Suppressor macrophage treated with lipopolysaccharide for 1 hour (primary cell): ENCODE measurements around the gene GLIPR1.
"Not testable (repeated sequence)": the region's sequence is repeated elsewhere in the genome, so short reads cannot be mapped to it uniquely, and the experiment has no call there.

Experiments
- DNase-seq, 3 donors: peaks; one replicate each; pipeline ENCODE4 v3.0.0-alpha.2; 2020 to 2022

Gene GLIPR1

GRCh38 chr12:75522124-75522523, 41.6 kb downstream of the GLIPR1 start:
- not testable (repeated sequence) for DNase-seq

GRCh38 chr12:75525263-75525662, 44.7 kb downstream of the GLIPR1 start:
- no peak for DNase-seq

- DNase-seq = peak; percentile 53 to 78 (median 66)
Observed at GRCh38 chr12:75526655-75527511, 46.3 kb downstream of the GLIPR1 start.

GRCh38 chr12:75528272-75528671, 47.7 kb downstream of the GLIPR1 start:
- no peak for DNase-seq

DNA sequence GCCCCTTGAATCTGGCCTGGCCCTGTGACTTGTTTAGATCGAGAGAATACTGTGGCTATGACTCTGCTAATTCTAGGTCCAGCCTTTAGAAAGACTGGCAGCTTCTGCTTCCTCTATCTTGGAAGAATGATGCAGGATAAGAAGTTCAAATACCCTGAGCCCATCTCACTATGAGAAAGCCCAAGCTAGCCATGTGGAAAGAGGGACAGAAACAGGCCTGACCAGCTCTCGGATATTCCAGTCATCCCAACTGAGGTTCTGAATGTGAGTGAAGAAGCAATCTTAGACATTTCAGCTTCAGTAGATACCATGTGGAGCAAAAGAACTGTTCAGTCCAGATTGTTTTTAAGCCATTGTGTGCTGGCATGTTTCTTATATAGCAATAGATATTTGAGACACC, 48.1 kb downstream of the GLIPR1 start:
- peak in 1 of 3 donors; percentile 10 for DNase-seq

DNA sequence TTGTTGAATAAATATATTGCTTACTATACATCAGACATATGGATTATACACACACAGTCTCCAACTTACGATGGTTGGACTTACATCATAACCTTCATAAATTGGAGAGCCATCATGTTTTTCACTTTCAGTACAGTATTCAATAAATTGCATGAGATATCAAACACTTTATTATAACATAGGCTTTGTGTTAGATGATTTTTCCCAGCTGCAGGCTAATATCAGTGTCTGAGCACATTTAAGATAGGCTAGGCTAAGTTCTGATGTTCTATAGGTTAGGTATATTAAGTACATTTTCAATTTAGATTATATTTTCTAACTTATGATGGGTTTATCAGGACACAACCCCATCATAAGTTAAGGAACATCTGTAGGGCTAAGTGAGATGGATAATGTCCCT, 48.8 kb downstream of the GLIPR1 start:
- DNase-seq = no peak

GRCh38 chr12:75529826-75530225, 49.3 kb downstream of the GLIPR1 start:
- DNase-seq = no peak

GRCh38 chr12:75533239-75533638, 52.7 kb downstream of the GLIPR1 start:
- DNase-seq = no peak

GRCh38 chr12:75539889-75540288, 59.3 kb downstream of the GLIPR1 start:
- DNase-seq = no peak

- no peak for DNase-seq
Observed at GRCh38 chr12:75542942-75543341, 62.4 kb downstream of the GLIPR1 start.

DNA sequence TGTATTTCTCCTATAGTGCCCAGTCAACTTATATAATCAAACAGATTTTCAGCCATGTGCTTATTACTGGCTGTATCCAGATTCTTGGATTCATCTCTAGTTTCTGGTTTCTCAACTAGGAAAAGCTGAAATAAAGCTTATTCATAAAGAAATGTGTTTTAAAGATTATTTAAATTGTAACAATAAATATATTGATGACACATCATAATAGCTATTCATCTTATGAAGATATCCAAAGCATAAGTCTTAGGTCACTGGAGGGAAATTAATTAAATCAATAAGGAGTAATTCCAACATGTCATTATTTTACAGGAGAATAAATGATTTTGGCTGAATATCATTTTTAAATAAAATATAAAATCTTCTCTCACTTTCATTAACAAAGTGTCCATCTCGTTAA, 63.0 kb downstream of the GLIPR1 start:
- no peak for DNase-seq

DNA sequence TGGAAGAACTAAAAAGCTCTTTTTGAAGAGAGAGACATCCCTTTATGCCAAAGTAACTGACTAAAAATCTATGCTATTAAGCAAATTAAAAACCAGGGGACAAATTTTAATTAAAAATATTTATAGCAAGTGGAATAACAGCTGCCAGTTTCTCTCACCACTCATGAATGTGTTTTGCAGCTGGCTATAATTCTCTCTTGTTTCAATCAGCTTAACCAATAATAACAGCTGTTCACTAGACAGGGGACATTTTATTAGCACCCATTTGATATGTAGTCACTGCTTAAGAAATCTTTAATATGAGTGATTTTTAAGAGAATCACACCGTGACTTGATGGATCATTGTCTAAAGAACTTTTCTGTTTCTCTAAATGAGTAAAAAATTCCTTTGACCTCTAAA, 65.1 kb downstream of the GLIPR1 start:
- no peak for DNase-seq

DNA sequence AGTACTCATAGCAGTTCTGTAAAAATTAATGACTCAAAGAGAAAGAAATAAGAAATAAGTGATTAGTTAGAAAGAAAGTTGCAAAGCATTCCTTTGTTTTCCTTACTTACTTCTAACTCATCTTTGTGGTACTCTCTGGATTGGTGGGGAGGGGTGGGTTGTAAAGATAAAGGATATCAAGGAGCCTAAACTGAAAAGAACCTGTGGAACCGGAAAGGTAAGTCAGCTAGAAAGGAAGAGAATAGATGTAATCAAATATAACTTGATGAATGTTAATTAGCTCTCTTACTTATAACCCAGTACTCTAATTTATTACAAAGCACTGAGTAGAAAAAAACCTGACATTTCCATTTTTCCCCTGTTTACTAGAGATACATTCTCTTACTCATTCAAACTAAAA, 68.3 kb downstream of the GLIPR1 start:
- no peak for DNase-seq

- no peak for DNase-seq
Observed at GRCh38 chr12:75549989-75550388, 69.4 kb downstream of the GLIPR1 start.

DNA sequence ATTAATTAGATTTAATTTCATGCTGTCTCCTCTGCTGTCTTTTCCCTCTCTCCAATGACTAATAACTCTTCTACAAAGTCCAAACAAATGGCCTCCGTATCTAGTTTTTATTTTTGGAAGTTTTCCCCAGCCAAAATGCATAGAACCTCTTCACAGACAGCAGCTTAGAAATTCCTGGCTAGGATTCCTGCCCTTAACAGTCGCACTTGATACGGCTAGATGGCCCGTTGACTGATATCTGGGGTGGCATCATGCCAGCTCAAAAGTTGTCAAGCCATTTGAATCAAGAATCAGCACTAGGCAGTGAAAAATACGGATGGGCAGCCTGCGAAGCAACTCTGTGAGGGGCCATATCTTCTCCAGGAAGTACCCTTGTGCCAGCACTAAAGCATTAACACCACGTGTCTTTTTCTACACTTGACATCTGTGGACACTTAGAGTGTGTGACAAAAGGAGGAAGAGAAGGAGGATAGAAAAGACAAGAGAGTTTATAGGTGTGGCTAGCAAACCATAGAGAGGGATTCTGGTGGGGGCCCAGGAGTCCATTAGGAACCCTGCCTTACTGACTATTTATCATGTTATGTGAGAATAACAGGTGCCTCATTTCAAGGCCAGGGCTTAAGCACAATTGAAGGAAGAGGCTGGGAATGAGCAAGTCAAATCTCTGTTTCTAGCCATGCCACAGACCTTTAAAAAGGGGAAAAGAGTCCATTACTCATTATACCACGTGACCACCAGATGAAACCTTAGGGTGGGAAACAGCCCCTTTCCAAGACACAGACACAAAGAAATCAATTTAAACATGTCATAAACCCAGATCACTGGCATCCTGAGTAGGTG, 70.1 kb downstream of the GLIPR1 start:
- DNase-seq = no peak

- DNase-seq = no peak
Observed at GRCh38 chr12:75551477-75551876, 70.9 kb downstream of the GLIPR1 start.

- peak in 2 of 3 donors; percentile 30 to 31 for DNase-seq
Observed at GRCh38 chr12:75553398-75553797, 72.8 kb downstream of the GLIPR1 start.
